Activated CD4-positive, CD25-positive, alpha-beta regulatory T cell (primary cell): Measurements from ENCODE around the gene RBP3.

Source experiments
- DNase-seq, 4 experiments: peaks; one replicate each; lab custom pipeline; 2025; lab: John Stamatoyannopoulos, UW

Gene RBP3

DNA sequence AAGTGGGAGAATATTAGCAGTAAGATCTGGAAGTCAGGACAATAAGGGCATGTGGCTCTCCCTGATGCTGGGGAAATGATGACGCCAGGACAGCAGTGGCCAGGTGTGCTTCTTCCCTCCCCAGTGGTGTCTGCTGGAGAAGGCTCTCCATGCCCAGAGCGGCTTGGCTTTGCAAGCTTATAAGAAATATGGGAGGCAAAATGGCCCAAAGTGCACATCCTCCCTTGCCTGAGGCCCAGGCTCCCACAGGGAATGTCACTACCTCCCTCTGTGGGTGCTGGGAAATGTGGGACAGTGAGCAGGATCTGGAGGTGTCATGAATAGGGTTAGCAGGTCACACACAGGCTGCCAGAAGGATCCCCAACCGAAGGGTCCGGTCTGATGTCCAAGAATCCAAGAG lies 53.0 kb downstream of the RBP3 start:
- no peak for DNase-seq

DNA sequence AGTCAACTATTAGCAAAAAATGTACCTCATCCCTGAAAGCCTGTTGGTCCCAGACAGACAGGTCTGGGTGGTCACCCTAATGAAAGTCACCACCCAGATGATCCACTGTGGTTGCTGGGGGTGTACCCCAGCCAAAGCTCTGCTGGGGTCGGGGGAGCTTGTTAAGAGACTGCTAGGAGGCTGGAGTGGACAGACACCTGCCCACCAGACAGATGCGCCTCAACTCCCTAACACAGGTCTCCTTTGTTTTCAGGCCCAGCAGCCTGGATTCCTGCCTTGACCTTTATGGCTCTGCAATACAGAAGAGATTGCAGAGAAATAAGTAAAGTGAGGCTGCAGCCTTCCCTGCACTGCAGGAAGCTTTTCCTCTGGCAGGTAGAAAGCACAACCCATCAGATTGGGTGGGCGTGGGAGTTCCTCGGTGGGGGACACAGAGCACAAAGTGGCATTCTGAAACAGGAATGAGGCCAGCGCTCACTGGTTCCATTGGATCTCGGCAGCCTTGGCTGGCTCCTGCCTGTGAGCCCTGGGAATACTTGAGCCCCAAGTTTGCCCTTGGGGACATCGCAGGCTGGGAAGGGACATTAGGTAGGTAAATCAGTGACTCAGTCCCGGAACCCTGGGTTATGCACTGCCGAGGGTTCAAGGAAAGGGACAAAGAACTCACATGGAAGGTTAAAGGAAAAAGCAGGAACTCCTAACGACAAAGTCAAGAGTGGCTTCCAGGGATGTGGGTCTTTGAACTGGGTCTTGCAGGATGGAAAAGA lies 53.9 kb downstream of the RBP3 start:
- no peak for DNase-seq

DNA sequence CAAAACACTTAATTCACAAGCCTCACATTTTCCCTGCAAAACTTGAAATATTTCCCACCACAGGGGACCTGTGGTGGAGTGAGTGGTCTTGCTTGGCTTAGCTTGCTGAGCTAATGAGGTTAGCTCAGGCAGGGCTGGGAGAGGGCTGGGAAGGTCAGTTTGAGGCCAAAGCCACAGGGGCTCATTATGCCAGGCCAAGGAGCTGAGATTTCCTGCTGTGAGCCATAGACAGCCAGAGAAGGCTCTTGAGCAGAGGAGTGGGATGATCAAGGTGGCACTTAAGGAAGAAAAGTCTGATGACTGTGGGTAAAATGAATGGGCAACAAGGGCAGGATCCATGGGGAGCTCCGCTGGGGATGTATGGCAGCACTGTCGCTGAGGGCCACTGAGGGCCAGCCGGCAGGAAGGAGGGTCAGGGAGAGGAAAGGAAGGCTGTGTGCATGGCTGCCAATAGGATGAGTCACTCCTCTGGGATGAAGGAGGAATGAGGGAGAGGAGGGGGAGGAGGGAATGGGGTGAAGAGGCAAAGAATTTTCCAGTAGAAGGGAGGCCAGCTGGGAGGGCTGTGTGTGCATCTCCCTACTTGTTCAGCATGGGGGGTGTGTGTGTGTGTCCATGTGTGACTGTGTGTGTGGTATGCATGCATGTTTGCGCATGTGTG lies 54.6 kb downstream of the RBP3 start:
- DNase-seq = no peak

DNA sequence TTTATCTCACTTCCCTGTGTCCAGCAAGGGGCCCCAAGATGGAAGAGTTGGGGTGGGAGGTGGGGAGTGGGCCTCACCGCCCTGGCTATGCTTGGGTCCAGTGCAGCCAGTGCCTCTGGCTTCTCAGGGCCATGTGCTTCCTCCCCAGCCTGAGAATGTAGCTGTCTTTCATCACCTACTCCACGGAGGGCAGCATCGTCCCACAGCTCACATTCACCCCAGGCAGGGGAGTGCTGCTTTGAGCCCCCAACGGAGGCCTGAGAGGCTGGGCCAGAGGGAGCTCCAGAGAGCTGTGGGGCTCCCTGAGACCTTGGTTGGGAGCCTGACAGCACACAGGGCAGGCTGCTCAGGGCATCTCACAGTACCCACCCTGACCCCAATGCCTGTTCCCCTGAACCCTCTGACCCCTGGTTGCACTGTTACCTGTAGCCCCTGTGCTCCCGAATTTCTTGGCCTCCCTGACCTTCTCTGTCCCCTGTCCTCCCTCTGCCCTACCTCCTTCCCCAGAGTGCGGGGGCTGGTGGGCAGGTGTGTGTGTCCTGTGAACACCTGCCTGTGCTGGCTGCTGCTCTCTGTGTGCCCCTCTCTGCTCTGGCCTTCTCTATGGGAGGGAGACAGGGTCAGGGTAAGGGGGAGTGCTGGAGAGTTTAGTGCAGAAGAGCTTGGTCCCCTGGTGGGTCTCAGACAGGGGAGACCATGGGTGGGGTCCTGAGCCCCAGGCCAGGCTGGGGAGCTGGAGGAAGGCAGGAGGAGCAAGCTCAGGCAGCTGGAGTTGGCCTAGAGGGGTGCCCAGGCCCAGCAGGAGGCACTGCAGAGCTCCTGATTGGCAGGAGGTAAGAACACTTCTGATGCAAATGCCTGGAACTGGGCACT lies 55.5 kb downstream of the RBP3 start:
- DNase-seq = no peak

DNA sequence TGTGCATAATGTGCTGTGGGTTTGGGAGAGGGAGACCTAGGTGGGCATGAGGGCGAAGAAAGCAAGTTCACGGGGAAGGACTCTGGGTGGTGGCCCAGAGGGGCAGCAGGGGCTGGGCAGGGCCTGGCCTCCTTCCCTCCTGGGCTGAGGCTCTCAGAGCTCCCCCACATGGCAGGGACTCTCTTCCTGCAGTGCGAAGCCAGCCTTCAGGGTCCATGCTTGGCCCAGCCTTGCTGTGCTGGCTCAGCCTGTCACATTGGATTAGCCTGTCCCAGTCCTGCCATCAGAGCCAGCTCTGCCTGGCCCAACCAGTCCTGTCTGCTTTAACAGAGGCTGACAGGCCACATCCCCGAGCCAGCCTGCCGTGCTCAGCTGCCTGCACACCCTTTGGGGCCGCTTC lies 56.3 kb downstream of the RBP3 start:
- no peak for DNase-seq

DNA sequence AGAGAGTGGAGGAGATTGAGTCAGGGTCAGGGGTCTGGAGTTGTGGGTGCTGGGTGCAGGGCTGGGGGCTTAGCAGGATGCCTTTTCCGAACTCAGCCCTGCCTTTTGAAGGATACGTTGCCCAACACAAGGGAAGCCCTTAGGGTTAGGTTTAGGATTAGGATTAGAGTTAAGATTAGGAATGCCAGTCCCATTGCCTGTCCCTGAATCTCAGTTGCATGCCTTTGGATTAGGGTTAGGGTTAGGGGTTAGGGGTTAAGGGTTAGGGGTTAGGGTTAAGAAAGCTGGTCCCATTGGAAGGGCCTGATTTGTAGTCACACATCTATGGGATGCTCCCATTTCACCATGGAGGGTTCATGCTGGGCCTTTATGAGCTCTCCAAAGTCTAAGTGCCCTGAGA lies 56.8 kb downstream of the RBP3 start:
- no peak for DNase-seq

DNA sequence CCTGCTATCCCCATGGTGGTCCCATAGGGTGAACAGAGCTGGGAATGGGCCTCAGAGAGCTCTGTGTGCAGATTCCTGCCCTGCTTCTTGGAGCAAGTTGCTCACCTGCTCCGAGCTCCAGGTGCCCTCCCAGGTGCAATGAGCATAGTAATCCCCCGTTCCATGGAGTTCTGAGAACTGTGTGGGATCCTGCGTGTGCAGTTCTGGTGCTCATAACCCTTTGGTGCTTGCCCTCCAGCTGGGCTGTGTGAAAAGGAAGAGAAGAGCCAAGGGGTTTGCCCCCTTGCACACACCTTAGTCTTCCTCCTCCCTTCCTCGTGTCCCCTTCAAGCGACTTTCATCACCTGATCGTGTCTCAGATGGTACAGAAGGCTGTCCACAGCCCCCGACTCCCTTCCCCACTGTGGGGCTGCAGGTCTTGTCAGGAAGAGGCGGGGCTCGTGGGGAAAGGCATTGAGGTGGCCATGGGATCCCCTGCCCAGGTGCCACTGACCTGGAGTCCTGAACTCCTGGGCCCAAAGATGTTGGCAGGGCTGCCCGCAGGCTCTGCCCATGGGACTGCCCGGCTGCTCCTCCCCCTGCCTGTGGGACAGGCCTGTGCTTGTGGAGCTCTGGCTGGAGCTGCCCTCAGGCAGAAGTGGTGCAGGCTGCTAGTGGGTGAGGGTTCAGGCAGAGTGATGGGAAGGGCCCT lies 57.8 kb downstream of the RBP3 start:
- no peak for DNase-seq

DNA sequence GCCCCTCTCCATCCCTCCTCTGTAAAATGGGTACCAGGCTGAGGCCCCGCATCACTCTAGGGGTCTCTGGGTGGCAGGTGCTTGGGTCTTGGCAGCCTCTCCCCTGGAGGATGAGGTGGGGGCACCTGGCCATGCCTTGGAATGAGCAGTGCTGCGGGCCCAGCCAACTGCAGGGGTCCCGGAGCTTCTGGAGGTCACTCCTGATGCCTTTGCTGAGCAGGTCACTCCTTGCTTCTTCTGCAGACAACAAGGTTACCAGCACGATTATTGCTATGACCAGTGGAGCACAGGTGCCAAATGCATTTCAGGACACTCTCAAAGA lies 58.3 kb downstream of the RBP3 start:
- DNase-seq = no peak

DNA sequence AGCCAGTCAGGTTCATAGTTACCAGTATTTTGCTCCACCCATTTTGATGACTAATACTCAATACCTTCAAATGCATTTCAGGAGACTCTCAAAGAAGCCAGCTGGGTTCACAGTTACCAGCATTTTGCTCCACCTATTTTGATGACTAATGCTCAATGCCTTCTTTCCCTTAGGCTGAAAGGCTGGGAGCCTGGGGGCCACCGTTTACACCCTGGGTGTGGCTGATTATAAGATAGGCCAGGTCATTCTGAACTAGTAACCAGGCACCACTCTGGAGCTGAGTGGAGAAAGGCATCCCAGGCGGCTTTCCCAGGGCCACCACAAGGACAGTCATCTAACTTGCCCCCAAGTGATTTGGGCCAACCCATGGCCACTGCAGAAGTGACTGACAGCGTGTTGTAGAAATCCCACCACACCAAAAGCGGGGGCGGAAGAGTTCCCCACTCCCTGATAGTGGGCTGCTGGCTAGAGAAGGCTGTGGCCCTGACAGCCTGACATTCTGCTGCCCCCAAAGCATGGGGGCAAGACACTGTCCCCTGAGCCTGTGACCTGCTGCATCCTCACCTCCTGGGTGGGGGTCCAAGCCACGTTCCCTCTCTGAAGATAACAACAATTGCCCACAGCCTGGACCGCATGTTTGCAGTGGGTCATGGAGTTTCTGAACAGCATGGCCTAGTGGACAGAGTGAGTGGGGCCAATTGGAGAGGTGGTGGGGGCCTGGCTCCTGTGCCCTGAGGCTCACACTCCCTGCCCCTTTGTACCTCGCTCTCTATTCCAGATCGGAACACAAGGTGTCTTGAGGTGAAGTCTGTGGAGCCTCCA lies 58.9 kb downstream of the RBP3 start:
- no peak for DNase-seq
